Measurements from ENCODE around the gene MTTP.
A peak's percentile ranks its signal among the peaks of the same experiment; 100 is the strongest.

Gene MTTP

DNA sequence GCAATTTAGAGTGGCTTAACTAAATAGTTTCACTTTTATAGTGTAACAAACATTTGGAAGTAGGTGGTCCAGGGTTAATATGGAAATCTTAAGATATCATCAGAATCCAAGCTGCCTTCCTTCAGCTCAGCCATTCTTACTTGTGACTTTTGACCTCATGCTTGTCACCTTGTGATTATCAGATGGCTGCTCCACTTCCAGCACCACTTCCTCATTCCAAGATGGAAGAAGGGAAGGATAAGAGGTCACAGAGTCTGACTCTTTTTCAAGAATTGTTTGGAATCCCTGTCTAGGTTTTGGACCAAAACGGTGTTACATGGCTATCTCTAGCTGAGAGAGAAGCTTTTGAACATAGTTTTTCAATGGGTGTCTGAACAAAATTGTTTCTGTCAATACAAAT is 39.9 kb downstream of the MTTP start:
- H3K9me2 ChIP-seq (replicated peaks; ENCODE audit: low read depth, low read length): no peaks in the 10 kb centered on the region
- no peak overlapping the region for H2AFZ ChIP-seq (ENCODE audit: low read length)
- no peaks in the 10 kb centered on the region for H3K79me2 ChIP-seq (ENCODE audit: insufficient read depth, low read length)
- H3K9me3 ChIP-seq (ENCODE audit: insufficient read depth, low read depth, low read length): no peaks in the 10 kb centered on the region
- H3K4me1 ChIP-seq (ENCODE audit: insufficient read depth, low read length, poor library complexity, severe bottlenecking): no peaks in the 10 kb centered on the region
- H3K27me3 ChIP-seq (ENCODE audit: insufficient read depth, low read length, poor library complexity, severe bottlenecking): no peaks in the 10 kb centered on the region
- H3K36me3 ChIP-seq (ENCODE audit: insufficient read depth, low read length): no peaks in the 10 kb centered on the region
- no peaks in the 10 kb centered on the region for H3F3A ChIP-seq (ENCODE audit: low read depth)
- no peak overlapping the region for H3K9ac ChIP-seq (ENCODE audit: low read depth, low read length, poor library complexity, severe bottlenecking)
- H3K4me2 ChIP-seq (ENCODE audit: low read depth, low read length, poor library complexity, severe bottlenecking): no peak overlapping the region
- H4K20me1 ChIP-seq (ENCODE audit: insufficient read depth, low read length, poor library complexity, severe bottlenecking): no peaks in the 10 kb centered on the region
- no peak overlapping the region for H3K4me3 ChIP-seq (ENCODE audit: low read length, poor library complexity, severe bottlenecking)
- TF ChIP-seq, protein P1, sequence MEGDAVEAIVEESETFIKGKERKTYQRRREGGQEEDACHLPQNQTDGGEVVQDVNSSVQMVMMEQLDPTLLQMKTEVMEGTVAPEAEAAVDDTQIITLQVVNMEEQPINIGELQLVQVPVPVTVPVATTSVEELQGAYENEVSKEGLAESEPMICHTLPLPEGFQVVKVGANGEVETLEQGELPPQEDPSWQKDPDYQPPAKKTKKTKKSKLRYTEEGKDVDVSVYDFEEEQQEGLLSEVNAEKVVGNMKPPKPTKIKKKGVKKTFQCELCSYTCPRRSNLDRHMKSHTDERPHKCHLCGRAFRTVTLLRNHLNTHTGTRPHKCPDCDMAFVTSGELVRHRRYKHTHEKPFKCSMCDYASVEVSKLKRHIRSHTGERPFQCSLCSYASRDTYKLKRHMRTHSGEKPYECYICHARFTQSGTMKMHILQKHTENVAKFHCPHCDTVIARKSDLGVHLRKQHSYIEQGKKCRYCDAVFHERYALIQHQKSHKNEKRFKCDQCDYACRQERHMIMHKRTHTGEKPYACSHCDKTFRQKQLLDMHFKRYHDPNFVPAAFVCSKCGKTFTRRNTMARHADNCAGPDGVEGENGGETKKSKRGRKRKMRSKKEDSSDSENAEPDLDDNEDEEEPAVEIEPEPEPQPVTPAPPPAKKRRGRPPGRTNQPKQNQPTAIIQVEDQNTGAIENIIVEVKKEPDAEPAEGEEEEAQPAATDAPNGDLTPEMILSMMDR (conservative IDR thresholded peaks at IDR 0.05; ENCODE audit: low read length): no peak
- TF ChIP-seq EZH2phosphoT487 (IDR thresholded peaks at IDR 0.05; ENCODE audit: borderline replicate concordance): no peak

- H3K79me2 ChIP-seq (ENCODE audit: insufficient read depth, low read length): no peaks in the 10 kb centered on the region
- no peaks in the 10 kb centered on the region for H3F3A ChIP-seq (ENCODE audit: low read depth)
- no peak overlapping the region for H3K4me2 ChIP-seq (ENCODE audit: low read depth, low read length, poor library complexity, severe bottlenecking)
- H3K36me3 ChIP-seq (ENCODE audit: insufficient read depth, low read length): no peaks in the 10 kb centered on the region
- no peak overlapping the region for H3K9ac ChIP-seq (ENCODE audit: low read depth, low read length, poor library complexity, severe bottlenecking)
- no peaks in the 10 kb centered on the region for H3K27me3 ChIP-seq (ENCODE audit: insufficient read depth, low read length, poor library complexity, severe bottlenecking)
- TF ChIP-seq EZH2phosphoT487 (IDR thresholded peaks at IDR 0.05; ENCODE audit: borderline replicate concordance): no peak
- TF ChIP-seq, protein P1 (conservative IDR thresholded peaks at IDR 0.05; ENCODE audit: low read length): peak; percentile 31; the same call in 1 of the 2 replicates
- H3K4me3 ChIP-seq (ENCODE audit: low read length, poor library complexity, severe bottlenecking): no peak overlapping the region
- H3K4me1 ChIP-seq (ENCODE audit: insufficient read depth, low read length, poor library complexity, severe bottlenecking): no peaks in the 10 kb centered on the region
- H3K9me3 ChIP-seq (ENCODE audit: insufficient read depth, low read depth, low read length): no peaks in the 10 kb centered on the region
- H2AFZ ChIP-seq (ENCODE audit: low read length): no peak overlapping the region
- H4K20me1 ChIP-seq (ENCODE audit: insufficient read depth, low read length, poor library complexity, severe bottlenecking): no peaks in the 10 kb centered on the region
- no peaks in the 10 kb centered on the region for H3K9me2 ChIP-seq (replicated peaks; ENCODE audit: low read depth, low read length)
Measured at GRCh38 chr4:99615170-99615820, 40.7 kb downstream of the MTTP start.

- Histone ChIP-seq H2AFZ (ENCODE audit: low read length) (no peak overlapping the region), H4K20me1 (ENCODE audit: insufficient read depth, low read length, poor library complexity, severe bottlenecking) (no peaks in the 10 kb centered on the region), H3K9ac (ENCODE audit: low read depth, low read length, poor library complexity, severe bottlenecking) (no peak overlapping the region), H3K27me3 (ENCODE audit: insufficient read depth, low read length, poor library complexity, severe bottlenecking) (no peaks in the 10 kb centered on the region), H3K9me3 (ENCODE audit: insufficient read depth, low read depth, low read length) (no peaks in the 10 kb centered on the region), H3K9me2 (replicated peaks; ENCODE audit: low read depth, low read length) (no peaks in the 10 kb centered on the region), H3K36me3 (ENCODE audit: insufficient read depth, low read length) (no peaks in the 10 kb centered on the region), H3K4me1 (ENCODE audit: insufficient read depth, low read length, poor library complexity, severe bottlenecking) (no peaks in the 10 kb centered on the region), H3K4me2 (ENCODE audit: low read depth, low read length, poor library complexity, severe bottlenecking) (no peak overlapping the region), H3K79me2 (ENCODE audit: insufficient read depth, low read length) (no peaks in the 10 kb centered on the region), H3F3A (ENCODE audit: low read depth) (no peaks in the 10 kb centered on the region), H3K4me3 (ENCODE audit: low read length, poor library complexity, severe bottlenecking) (no peak overlapping the region)
- TF ChIP-seq, protein P1 (conservative IDR thresholded peaks at IDR 0.05; ENCODE audit: low read length): no peak
- TF ChIP-seq EZH2phosphoT487 (IDR thresholded peaks at IDR 0.05; ENCODE audit: borderline replicate concordance): no peak
Measured at GRCh38 chr4:99617374-99617773, 42.8 kb downstream of the MTTP start.
